Measurements from ENCODE around the gene RAPGEF6.
A peak's percentile ranks its signal among the peaks of the same experiment; 100 is the strongest.
"Not testable (repeated sequence)": the region's sequence is repeated elsewhere in the genome, so short reads cannot be mapped to it uniquely, and the experiment has no call there.

Gene RAPGEF6

DNA sequence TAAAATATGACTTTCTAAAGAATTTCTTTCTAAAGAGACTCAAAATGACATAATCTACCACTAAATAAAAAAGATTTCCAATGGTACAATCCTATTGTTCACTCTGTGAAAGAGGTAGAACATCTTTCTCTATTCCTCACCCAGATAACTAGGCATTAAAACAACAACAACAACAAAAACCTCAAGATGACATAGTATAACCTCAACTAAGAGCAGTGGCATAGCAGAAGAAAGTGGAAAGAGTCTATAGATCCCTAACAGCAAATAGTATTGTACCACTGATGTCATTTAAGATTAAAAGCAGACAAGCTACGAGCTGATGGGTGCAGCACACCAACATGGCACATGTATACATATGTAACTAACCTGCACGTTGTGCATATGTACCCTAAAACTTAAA lies 29.9 kb downstream of the RAPGEF6 start:
- no peak for DNase-seq

DNA sequence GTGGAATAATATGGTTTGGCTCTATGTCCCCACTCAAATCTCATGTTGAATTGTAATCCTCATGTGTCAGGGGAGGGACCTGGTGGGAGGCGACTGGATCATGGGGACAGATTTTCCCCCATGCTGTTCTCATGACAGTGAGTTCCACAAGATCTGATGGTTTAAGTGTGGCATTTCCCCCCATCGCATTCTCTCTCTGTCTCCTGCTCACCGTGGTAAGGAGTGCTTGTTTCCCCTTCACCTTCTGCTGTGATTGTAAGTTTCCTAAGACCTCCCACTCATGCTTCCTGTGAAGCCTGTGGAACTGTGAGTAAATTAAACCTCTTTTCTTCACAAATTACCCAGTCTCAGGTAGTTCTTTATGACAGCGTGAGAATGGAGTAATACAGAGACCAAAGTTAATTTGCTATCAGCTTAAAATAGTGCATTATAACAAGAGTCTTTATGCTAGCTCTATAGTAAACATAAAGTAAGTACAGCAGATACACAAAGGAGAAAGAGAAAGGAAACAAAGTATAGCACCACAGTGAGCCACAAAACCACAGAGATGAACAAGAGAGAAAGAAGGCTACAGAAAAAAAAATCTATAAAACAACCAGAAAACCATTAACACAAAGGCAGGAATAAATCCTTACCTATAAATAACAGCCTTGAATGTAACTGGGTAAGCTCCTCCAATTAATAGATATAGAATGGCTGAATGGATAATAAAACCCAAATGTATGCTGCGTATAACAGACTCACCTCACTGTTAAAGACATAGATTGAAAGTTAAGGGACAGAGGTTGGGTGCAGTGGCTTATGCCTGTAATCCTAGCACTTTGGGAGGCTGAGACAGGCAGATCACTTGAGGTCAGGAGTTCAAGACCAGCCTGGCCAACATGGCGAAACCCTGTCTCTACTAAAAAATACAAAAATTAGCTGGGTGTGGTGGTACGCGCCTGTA lies 39.7 kb downstream of the RAPGEF6 start:
- DNase-seq = no peak

DNA sequence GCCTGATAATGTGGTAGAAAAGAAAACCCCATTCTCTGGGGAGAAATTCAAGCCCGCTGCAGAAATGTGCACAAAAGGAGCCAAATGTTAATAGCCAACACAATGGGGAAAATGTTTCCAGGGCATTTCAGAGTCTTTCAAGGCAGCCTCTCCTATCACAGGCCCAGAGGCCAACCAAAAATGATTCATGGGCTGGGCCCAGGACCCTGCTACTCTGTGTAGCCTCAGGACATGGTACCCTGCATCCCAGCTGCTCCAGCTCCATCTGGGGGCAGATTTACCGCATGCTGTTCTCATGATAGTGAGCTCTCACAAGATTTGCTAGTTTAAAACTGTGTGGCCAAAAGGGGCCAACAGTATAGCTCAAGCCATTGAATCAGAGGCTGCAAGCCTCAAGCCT lies 41.1 kb downstream of the RAPGEF6 start:
- DNase-seq = no peak

DNA sequence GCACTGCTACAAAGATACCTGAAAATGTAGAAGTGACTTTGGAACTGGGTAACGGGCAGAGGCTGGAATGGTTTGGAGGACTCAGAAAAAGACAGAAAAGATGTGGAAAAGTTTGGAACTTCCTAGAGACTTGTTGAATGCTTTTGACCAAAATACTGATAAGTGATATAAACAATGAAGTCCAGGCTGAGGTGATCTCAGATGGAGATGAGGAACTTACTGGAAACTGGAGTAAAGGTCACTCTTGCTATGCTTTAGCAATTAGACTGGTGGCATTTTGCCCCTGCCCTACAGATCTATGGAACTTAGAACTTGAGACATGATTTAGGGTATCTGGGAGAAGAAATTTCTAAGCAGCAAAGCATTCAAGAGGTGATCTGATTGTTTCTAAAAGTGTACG lies 41.6 kb downstream of the RAPGEF6 start:
- not testable (repeated sequence) for DNase-seq

DNA sequence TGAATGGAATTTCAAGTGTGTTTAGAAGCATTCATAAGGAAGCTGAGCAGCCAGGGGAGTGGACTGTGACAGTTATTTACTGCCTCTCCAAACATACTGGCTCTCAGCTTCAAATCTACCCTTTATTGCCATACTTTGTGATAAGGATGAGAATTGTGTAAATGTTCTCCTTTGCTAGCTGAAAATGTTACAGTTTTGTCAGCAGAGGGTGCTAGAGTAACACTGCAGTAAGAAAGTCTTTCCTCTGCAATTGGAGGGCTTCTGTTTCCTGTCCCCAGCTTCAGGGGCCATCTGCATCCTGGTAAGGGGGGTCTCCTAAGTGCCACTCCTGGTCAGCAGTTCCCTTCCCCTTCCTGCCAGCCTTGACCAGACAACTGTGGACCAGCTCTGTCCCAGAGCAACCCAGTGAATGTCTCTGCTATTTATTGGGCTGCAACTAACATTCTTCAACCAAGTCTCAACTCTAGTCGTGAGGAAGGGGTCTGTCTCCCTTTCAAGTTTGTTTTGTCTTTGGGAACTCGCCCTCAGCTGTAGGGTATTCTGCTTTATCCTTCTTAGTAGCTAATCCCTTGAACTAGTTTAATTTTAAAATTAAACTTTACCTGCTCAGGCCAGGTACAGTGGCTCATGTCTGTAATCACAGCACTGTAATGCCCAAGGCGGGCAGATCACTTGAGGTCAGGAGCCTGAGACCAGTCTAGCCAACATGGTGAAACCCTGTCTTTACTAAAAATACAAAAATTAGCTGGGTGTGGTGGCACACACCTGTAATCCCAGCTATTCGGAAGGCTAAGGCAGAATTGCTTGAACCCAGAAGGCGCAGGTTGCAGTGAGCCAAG lies 45.3 kb downstream of the RAPGEF6 start:
- DNase-seq = peak; percentile 23

DNA sequence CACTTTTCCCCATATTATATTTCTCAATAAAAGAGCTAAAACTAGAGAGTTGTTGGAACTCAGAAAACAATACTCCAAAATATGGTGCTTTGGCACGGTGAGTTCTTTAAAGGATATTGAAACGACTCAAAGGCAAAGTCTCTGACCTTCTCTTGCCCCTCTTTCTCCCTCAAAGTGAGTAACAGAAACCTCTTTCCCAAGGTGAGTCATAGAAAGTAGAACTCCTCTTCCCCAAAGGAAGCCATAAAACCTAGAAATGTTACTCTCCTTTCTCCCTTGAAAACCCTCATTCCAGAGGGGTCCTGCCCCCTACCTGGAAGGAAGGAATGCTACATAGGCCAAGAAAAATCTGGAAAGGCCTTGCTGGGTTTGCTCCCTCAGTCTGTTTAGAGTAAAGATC lies 47.5 kb downstream of the RAPGEF6 start:
- no peak for DNase-seq

DNA sequence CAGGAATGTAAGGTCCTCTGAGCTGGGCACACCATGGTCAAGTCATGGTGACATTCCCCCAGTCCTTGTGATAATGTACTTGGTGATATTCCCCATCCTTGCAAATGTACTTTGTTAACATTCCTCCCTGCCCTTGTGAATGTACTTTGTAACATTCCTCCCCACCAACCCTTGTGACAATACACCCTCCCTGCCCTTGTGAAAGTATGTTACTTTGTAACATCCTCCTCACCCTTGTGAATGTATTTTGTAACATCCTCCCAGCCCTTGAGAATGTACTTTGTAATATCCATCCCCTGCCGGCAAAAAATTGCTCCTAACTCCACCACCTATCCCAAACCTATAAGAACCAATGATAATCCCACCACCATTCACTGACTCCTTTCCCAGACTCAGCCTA lies 53.3 kb downstream of the RAPGEF6 start:
- no peak for DNase-seq

DNA sequence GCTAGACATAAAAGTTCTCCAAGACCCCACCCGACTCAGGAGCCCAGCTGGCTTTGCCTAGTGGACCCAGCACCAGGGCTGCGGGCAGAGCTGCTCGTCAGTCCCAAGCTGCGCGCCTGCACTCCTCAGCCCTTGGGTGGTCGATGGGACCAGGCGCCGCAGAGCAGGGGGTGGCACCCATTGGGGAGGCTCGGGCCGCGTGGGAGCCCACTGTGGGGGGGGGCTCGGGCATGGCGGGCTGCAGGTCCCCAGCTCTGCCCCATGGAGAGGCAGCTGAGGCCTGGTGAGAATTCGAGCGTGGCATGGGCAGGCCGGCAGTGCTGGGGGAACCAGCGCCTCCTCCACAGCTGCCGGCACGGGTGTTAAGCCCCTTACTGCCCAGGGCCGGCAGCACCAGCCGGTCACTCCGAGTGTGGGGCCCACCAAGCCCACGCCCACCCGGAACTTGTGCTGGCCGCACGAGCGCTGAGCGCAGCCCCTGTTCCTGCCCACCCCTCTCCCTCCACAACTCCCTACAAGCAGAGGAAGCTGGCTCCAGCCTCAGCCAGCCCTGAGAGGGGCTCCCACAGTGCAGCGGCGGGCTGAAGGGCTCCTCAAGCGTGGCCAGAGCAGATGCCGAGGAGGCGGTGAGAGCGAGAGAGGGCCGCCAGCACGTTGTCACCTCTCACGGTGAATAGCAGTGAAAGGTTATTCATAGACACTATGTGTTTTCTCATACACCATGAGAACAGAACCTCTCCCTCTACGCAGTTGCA lies 54.9 kb downstream of the RAPGEF6 start:
- no peak for DNase-seq

DNA sequence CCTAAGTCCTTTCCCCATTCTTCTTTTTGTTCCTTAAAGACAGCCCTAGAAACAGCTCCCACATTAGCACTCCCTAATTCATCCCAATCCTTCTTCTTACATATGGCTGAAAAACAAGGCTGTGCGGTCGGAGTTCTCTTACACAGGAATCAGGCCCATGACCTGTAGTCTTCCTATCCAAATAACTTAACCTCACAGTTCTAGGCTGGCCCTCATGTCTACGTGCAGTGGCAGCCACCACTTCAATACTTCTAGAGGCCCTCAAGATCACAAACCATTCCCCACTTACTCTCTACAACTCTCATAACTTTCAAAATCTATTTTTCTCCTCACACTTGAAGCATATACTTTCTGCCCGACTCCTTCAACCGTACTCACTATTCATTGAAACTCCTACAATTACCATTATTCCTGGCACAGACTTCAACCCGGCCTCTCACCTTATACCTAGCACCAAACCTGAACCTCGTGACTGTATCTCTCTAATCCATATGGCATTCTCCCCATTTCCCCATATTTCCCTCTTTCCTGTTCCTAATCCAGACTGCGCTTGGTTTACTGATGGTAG lies 59.3 kb downstream of the RAPGEF6 start:
- DNase-seq = no peak

DNA sequence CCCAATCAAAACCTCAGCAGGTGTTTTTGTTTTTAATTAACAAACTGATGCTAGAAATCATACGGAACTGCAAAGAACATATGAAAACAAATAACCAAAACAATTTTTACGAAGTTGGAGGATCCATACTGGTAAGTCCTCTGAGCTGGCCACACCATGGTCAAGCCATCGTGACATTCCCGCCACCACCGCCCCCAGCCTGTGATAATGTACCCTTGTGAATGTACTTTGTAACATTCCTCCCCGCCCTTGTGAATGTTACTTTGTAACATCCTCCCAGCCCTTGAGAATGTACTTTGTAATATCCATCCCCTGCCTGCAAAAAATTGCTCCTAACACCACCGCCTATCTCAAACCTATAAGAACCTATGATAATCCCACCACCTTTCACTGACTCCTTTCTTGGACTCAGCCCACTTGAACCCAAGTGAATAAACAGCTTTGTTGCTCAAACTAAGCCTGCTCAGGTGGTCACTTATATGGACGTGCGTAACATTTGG lies 63.3 kb downstream of the RAPGEF6 start:
- DNase-seq = no peak

DNA sequence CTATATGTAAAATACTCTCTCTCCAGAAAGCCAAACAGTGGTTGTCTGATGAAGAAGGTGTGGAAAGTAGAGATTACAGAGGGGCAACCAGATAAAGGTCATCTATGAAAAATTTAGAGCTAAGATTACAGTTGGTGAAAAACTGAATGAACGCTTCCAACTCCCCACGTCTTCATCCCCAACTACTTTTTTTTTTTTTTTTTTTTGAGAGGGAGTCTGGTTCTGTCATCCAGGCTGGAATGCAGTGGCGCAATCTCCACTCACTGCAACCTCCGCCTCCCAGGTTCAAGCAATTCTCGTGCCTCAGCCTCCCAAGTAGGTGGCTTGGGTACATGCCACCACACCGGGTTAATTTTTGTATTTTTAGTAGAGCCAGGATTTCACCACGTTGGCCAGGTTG lies 64.3 kb downstream of the RAPGEF6 start:
- no peak for DNase-seq

DNA sequence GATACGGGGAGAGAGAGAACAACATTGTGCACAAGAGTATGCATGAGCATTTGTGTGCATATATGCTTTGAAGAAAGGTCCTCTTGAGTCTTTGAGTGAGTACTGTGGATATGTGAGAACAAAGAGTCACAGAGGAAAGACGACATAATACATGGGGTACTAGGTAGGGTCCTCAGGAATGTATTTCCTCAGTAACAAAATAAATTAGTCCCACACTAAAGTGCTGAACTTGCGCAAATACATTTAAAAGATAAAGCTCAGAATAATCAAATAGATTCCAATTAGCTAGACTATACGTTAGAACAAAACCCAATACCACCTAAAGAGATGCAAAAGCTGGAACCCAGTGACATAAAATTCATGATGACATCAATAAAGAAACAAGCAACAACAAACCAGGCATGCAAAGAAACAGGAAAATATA lies 70.8 kb downstream of the RAPGEF6 start:
- DNase-seq = no peak

DNA sequence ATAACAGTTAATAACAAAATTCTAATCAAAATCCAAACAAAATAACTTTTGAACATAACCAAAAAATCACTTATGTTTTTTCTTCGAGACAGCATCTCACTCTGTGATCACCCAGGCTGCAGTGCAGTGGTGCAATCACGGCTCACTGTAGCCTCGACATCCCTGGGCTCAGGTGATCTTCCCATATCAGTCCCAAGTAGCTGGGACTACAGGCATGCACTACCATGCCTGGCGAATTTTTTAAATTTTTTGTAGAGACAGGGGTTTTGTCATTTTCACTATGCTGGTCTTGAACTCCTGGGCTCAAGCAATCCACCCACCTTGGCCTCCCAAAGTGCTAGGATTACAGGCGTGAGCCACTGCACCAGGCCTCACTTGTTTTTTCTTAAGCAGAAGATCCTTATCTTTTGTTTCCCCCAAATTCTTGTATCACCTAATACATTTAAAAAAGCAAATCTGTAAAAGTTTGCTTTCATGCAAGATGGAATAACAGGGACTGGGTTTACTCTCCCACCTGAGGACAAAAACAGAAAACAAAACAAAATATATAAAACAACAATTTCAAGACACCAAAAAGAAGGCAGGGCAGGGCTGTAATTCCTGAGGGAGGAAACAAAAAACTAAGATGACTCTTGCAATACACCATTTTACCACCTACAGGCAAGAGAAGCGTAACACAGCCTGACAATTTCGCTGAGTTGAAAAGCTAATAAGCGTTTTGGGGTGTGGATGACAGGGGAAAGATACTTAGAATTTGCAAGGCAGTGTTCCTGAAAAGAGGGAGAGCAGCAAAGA lies 71.4 kb downstream of the RAPGEF6 start:
- DNase-seq = no peak

DNA sequence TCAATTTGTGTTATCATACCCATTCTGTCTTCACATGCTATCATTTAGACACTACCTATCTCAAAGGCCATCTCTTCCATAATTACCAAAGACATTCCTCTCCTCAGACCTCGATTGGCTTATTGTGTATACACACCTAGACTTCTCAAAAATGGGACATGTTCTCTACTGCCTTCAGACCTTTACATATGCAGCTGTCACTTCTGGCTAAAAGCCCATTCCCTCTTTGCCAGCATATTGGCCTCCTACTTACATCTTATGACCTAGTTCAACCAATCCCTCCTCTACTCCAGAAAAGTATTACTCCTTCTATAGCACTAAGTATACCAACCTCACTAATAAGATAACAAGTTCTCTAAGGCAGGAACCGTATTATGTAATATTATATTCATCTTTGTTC lies 84.4 kb downstream of the RAPGEF6 start:
- DNase-seq = peak; percentile 23

DNA sequence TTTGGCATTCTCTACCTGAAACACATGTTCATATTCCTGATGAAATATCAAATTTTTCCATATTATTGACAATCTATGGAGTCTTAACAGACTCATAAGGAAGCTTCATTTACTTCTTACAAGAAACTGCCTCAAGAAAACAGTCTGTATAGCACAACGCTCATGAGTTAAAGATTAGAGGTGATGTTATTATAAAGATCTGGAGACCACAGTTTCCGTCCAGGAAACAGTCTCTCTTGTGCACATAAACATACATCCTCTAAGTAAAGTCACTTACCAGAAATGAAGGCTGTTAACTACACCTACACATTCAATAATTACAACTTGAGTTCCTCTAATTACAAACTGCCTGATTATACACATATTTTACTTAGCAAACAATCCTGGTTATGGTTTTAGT lies 86.9 kb downstream of the RAPGEF6 start:
- DNase-seq = no peak

DNA sequence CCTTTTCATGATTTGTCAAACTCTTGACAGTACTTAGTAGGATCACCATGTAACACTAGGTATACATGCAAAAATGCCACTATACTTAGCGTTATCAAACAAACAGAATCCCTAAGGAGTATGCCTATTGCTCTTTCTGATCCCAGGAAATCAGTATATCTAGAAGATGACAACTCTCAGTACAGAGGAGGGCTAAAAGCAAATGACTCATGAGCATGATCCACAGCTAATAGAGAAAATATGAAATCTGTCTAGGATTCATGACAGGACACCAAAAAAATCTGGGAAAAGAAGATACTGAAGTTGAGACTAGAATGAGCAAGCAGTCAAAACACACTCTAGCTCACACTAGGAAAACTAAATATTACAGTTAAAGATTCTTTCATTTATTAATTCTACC lies 89.2 kb downstream of the RAPGEF6 start:
- DNase-seq = no peak

DNA sequence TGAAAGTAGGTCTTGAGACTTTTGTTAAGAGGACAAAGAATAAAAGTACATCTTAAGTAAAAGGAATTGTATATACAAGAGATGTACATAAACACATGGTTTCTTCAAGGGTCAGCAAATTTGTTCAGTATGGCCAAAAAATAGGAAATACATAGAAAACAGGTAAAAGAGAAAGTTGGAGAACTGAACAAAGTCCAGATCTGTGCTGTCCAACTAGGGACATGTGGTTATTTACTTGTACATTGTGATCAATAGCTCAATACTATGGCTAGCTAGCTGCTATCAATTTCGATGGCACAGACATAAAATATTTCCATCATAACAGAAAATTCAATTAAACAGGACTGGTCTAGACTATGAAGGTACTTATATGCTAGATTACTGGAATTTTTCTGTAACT lies 92.3 kb downstream of the RAPGEF6 start:
- no peak for DNase-seq

DNA sequence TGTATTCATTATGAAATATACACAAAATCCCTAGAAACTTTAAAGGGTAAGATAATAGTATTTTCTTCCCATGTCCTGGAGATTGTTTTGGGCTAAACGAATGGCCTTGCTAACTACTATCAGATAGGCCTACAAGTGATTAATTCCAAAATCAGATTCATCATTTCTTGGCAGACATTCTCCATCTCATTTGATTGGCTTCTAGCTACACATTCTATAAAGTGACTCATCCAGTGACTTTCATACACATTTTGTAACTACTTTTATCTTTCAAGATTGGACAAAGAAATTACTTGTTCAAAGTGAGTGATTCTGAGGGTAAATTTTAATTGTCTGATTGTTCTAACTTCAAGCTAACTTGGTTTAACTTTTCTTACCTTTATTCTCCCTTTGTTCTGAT lies 93.3 kb downstream of the RAPGEF6 start:
- no peak for DNase-seq

DNA sequence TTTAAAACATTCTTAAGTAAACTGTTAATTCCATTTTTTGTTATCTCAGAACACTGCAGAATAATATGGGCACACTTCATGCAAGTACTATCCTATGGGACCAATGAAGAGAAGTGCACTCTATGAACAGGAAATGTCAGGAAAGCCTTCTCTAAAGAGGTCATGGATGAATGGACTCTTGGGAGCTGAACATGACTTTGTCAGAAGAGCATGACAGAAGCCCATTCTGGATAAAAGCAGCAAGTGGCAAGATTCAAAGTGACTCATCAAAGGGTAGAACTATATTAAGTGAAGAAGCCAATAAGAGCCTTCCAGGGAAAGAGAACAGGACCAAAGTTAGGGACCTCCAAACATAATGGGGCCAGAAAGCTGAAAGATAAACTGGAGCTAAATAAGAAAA lies 94.0 kb downstream of the RAPGEF6 start:
- no peak for DNase-seq

DNA sequence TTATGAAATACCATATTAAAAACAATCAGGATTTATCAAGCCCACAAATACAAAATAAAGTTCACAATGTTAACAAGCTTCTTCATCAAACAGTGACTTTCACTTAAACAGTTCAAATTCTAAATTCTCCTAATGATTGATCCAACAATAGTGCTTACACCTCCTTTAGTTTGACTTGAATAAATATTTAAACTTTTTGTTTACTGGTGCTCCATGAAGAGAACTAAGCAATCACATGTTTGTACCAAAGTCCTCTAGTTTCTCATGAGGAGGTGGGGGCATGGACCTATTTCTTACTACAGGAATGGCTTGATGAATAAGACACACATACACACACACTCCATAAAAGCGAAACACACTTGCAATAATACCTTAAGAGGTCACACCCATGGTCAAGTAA lies 95.8 kb downstream of the RAPGEF6 start:
- no peak for DNase-seq

DNA sequence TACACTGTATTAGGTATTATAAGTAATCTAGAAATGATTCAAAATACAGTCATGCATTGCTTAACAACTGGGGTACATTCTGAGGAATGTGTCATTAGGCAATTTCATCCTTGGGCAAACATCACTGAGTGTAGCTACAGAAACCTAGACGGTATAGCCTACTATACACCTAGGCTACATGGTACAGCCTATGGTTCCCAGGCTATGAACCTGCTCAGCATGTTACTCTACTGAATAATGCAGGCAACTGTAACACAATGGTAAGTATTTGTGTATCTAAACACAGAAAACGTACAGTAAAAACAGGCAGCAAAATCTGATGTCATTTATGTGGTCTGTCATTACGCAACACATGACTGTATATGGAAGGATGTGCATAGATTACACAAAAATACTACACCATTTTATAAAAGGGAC lies 96.8 kb downstream of the RAPGEF6 start:
- DNase-seq = no peak

All from NCI-H2171 treated with DMSO at 0.1 percent for 48 hours (cell line).